Chondrocyte (in vitro differentiated cells): ENCODE results near the gene OSBPL6. TPM values are rescaled to one million over a fixed set of nuclear protein-coding genes. Genes with fewer than 3 reads are reported as not detected.

Experiments
- DNase-seq: peaks from one replicate; pipeline ENCODE4 v3.0.0; 2021; ENCODE audit warnings: mixed read lengths, low spot score
- H3K27ac Mint-ChIP-seq: one replicate; pipeline ENCODE4 v1.8.0; 2021; ENCODE audit warnings: mild to moderate bottlenecking, moderate library complexity, mixed read lengths; ENCODE audit not compliant: unreplicated experiment
- H3K27me3 Mint-ChIP-seq: 2 replicates; pipeline ENCODE4 v1.8.0; 2021; ENCODE audit warnings: low read depth, mixed read lengths
- H3K36me3 Mint-ChIP-seq: 2 replicates; pipeline ENCODE4 v1.8.0; 2021; ENCODE audit warnings: low read depth, mixed read lengths
- H3K4me1 Mint-ChIP-seq: 2 replicates; pipeline ENCODE4 v1.8.0; 2021; ENCODE audit warnings: low read depth, mild to moderate bottlenecking, mixed read lengths
- H3K4me3 Mint-ChIP-seq: one replicate; pipeline ENCODE4 v1.8.0; 2021; ENCODE audit warnings: mild to moderate bottlenecking, moderate library complexity, mixed read lengths; ENCODE audit not compliant: unreplicated experiment
- H3K9me3 Mint-ChIP-seq: 2 replicates; pipeline ENCODE4 v1.8.0; 2021; ENCODE audit warnings: low read depth, mixed read lengths
- total RNA-seq: library from RNA; stranded (reverse); gene quantifications from 3 replicates; pipeline ENCODE4 v1.2.1, GENCODE V29; 2021
- TF ChIP-seq, protein P1 (sequence below): fragments of 200-600 bp; sonication (generic); IDR thresholded peaks from 2 replicates; pipeline ENCODE4 v1.5.0; 2021; ENCODE audit warnings: antibody characterized with exemption, mild to moderate bottlenecking, moderate library complexity

OSBPL6 gene
- total RNA-seq, 1 donor from 2014 or later: 10.3 TPM

DNA sequence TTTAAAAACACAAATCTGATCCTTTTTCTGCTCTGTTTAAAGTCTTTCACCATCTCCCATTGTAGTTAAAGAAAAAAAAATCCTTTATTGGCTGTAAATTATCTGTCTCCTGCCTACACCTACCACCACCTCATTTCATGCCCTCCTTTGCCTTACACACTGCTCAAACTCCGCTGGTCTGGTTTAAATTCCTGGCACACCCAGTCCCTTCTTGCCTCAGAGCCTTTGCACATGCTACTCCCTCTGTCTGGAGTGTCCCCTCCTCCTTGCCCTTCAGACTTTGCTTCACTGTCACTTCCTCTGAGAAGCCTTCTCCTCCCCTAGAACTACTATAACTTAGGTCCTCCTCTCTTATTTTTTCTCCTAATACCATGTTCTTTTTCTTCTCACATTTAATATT is 49.6 kb downstream of the OSBPL6 start:
- H3K4me1 Mint-ChIP-seq: peaks cover 17% of the 10 kb centered on the region
- no peak overlapping the region for H3K4me3 Mint-ChIP-seq
- TF ChIP-seq, protein P1, sequence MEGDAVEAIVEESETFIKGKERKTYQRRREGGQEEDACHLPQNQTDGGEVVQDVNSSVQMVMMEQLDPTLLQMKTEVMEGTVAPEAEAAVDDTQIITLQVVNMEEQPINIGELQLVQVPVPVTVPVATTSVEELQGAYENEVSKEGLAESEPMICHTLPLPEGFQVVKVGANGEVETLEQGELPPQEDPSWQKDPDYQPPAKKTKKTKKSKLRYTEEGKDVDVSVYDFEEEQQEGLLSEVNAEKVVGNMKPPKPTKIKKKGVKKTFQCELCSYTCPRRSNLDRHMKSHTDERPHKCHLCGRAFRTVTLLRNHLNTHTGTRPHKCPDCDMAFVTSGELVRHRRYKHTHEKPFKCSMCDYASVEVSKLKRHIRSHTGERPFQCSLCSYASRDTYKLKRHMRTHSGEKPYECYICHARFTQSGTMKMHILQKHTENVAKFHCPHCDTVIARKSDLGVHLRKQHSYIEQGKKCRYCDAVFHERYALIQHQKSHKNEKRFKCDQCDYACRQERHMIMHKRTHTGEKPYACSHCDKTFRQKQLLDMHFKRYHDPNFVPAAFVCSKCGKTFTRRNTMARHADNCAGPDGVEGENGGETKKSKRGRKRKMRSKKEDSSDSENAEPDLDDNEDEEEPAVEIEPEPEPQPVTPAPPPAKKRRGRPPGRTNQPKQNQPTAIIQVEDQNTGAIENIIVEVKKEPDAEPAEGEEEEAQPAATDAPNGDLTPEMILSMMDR: no peak
- DNase-seq: no peak
- H3K27ac Mint-ChIP-seq: no peak overlapping the region
- H3K9me3 Mint-ChIP-seq: no peaks in the 10 kb centered on the region
- no peaks in the 10 kb centered on the region for H3K36me3 Mint-ChIP-seq
- H3K27me3 Mint-ChIP-seq: no peaks in the 10 kb centered on the region

DNA sequence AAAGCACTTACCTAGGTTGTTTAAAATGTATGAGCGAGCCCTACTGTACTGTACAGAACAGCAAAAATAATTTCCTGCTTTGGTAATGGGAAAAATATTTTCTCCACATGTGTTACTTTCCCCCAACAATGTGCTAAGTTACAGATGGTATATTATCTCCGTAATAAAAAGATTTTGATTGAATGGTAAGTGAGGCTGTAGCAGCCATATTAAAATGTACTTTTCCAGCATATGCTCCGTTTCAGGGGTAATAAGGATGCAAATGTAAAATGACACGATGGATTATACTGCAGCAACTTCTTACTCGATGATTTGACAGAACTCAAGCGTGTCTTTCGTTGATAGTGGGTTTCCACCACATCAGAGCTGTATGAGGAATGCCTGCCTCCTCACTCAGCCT is 50.5 kb downstream of the OSBPL6 start:
- DNase-seq: no peak
- Mint-ChIP-seq H3K4me3 (no peak overlapping the region), H3K27me3 (no peaks in the 10 kb centered on the region), H3K27ac (no peak overlapping the region), H3K9me3 (no peaks in the 10 kb centered on the region), H3K36me3 (no peaks in the 10 kb centered on the region), H3K4me1 (peaks cover 17% of the 10 kb centered on the region)
- TF ChIP-seq, protein P1: no peak

DNA sequence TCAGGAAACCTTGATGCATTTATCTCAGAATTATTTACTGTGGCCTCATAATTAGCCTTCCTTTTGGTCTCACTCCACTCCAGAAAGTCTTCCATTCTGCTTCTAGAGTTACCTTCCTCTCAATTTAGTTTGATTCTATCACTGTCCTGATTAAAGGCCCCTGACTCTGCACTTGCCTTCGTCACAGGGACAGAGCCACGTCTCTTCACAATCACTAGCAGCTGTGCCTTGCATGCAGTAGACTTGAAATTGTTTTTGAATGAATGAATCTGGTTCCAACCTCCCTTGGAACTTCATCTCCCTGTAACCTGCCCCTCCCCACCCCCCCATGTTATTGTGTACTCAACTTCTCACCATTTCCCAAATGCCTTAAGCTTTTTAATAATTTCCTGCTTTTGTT is 52.4 kb downstream of the OSBPL6 start:
- DNase-seq: no peak
- H3K27ac Mint-ChIP-seq: no peak overlapping the region
- no peaks in the 10 kb centered on the region for H3K9me3 Mint-ChIP-seq
- H3K36me3 Mint-ChIP-seq: no peaks in the 10 kb centered on the region
- H3K27me3 Mint-ChIP-seq: no peaks in the 10 kb centered on the region
- TF ChIP-seq, protein P1: no peak
- H3K4me3 Mint-ChIP-seq: no peak overlapping the region
- H3K4me1 Mint-ChIP-seq: peaks cover 17% of the 10 kb centered on the region

DNA sequence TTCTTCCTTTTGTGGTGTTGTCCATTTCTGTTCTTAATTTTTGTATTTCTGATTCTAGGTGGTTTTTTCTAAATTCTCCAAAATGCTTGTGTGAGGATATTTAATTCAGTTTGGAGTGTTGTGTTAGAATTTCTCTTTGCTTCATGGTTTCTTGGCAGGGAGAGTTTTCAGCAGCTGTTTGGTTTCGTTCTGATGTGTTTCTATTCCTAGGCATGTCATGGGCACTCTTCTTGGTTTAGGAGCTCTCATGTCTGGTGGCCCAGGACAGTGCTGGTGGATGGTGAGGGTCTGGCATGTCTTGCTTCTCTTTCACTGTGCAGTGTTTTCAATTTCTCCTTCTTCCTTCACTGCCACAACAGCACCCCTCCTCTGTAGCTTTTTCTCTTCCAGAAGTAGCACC is 52.9 kb downstream of the OSBPL6 start:
- H3K36me3 Mint-ChIP-seq: no peaks in the 10 kb centered on the region
- H3K27me3 Mint-ChIP-seq: no peaks in the 10 kb centered on the region
- no peak overlapping the region for H3K4me3 Mint-ChIP-seq
- peaks cover 12% of the 10 kb centered on the region for H3K4me1 Mint-ChIP-seq
- no peak for DNase-seq
- TF ChIP-seq, protein P1: no peak
- H3K9me3 Mint-ChIP-seq: no peaks in the 10 kb centered on the region
- H3K27ac Mint-ChIP-seq: no peak overlapping the region

DNA sequence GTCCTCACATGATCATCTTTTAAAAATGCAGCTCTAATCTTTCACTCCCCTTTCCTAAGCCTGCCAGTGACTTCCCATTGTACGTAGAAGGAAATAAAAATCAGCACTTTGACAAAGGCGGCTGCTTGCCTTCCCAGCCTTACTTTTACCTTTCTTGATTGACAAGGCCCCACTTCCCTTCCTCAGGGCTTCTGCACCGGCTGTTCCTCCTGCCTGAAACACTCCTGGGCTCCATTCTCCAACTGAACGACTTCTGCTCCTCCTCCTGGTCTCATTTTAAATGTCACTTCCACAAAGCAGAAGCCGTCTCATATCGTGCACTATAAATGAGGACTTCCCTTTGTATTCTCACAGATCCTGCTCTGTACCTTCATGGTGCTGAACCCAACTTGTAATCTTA is 56.1 kb downstream of the OSBPL6 start:
- Mint-ChIP-seq H3K27me3 (no peaks in the 10 kb centered on the region), H3K36me3 (no peaks in the 10 kb centered on the region), H3K4me3 (no peak overlapping the region), H3K9me3 (no peaks in the 10 kb centered on the region), H3K4me1 (peaks cover 5% of the 10 kb centered on the region), H3K27ac (no peak overlapping the region)
- TF ChIP-seq, protein P1: no peak
- no peak for DNase-seq
